ENCODE results near the gene ESR2.
"Not testable (repeated sequence)": the region's sequence is repeated elsewhere in the genome, so short reads cannot be mapped to it uniquely, and the experiment has no call there.

The ESR2 gene

GRCh38 chr14:64200170-64200569 lies 94.0 kb downstream of the ESR2 start:
- in situ Hi-C loops (cut with HindIII; ENCODE audit: low sequenced_read_pairs), result no loop called here

DNA sequence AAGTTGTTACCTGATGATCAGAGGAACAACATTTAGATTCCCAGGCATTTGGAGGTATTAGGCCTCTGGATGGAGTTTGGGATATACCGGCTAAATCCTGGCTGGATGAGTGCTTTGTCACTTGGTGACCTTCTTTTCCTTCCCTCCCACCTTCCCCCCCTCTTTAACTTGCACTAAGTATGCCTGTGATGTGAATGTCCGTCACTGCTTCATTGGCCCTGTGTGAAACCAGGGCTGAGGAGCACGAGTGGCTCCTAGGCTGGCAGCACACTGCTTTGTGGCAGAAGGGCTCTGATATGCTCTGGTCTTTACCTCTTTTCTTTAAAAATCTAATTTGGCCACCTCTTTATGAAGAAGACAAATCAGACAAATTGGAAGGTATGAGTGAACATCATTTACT lies 95.7 kb downstream of the ESR2 start:
- in situ Hi-C loops (cut with HindIII; ENCODE audit: low sequenced_read_pairs), result no loop called here

GRCh38 chr14:64197996-64198395 lies 96.2 kb downstream of the ESR2 start:
- in situ Hi-C loops (cut with HindIII; ENCODE audit: low sequenced_read_pairs), result no loop called here

DNA sequence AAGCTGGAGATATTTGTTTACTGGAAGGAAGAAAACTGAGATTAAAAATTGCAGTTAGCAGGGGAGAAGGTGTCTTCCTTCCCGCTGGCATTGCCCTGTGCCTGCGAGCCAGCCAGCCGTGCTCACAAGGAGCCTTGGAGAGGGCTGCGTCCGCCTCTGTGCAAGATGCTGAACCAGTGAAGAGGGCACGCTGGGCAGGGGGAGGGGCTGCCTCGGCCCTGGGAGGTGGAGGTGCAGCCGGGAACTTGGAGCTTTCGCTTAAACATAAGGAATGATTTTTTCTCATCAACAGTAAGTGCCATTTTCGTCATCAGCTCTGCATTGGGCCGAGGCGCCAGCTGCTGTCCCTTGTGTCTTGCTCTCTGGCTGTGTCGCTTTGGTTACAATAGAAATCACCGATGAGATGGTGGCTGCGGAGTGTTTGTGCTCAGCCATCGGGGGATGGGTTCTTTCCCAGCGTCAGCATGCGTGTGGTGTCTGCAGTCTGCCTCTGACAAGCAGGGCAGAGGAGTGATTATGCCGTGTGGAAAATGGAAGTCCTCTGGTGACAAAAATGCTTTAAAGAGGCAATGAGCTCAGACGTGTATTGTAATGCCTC lies 97.3 kb downstream of the ESR2 start:
- in situ Hi-C loops (cut with HindIII; ENCODE audit: low sequenced_read_pairs), result no loop called here

DNA sequence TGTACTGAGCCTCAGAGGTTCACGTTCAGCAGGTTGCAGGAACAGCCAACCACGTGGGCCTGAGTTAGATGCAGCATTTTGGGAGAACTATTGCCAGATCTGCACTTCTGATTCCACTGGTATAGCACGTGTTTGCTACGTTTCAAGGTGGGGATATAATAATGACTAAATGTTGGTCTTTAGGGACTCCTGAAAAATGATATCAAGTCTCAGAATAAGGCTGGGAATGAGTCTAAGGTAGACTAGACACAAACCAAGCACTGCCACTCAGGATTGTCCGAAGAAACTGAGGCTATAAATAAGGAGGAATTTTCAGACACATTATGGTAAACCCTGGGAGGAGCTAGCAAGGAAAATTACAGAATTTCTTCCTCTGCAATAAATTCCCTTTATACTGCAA lies 98.1 kb downstream of the ESR2 start:
- in situ Hi-C loops (cut with HindIII; ENCODE audit: low sequenced_read_pairs), result no loop called here

DNA sequence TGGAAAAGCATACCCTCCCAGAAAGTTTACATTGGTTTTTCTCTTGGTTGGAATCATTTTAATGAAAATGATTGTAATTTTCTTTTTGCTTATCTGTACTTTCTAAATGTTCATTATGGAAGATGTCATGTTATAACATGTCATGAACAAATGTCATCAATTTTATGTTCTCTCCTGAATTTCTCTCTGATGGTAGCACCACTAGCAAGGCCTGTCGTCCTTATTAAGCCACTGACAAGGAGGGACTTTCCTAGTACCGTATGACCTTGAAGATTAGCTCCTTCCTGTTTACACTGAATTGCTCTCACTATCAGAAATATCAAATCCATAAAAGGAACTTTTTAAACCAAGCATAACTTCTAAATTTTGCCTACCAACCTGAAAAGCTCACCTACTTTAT lies 99.0 kb downstream of the ESR2 start:
- in situ Hi-C loops (cut with HindIII; ENCODE audit: low sequenced_read_pairs), result no loop called here

DNA sequence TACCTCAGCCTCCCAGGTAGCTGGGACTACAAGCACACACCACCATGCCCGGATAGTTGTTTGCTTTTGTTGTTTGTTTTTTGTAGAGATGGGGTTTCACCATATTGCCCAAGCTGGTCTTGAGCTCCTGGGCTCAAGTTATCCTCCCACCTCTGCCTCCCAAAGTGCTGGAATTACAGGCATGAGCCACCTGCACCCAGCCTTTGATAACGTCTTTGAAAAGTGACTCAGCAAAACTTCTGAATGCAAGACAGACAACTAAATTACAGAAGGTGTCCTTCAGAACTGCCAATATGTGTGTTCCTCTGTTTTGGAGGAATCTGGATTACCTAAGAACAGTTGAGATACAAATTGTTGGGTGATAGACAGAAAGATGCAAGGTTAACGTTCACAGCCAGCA lies 99.8 kb downstream of the ESR2 start:
- in situ Hi-C loops (cut with HindIII; ENCODE audit: low sequenced_read_pairs), result no loop called here

DNA sequence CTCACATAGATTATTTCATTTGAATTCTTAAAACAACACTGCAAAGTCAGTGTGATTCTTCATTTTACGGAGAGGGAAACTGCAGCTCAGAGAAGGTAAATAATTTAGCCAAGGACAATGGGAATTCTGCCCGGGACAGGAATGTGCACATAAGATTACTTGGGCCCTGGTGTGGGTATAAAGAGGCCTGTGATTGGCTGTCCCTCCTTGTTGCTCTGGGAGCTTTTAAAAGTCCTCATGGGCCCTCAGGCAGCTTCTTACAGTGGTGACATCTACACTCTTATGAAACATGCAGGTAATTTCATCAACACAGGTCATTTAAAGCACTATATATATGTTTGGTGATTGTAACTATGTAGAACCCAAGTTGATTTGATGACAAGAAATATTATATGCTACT lies 100.3 kb downstream of the ESR2 start:
- in situ Hi-C loops (cut with HindIII; ENCODE audit: low sequenced_read_pairs), result no loop called here

GRCh38 chr14:64191756-64192155 lies 102.4 kb downstream of the ESR2 start:
- in situ Hi-C loops (cut with HindIII; ENCODE audit: low sequenced_read_pairs), result no loop called here

- in situ Hi-C loops (cut with HindIII; ENCODE audit: low sequenced_read_pairs), result no loop called here
Observed at GRCh38 chr14:64190974-64191502, 103.1 kb downstream of the ESR2 start.

- in situ Hi-C loops (cut with HindIII; ENCODE audit: low sequenced_read_pairs), result no loop called here
Observed at GRCh38 chr14:64187331-64187730, 106.8 kb downstream of the ESR2 start.

DNA sequence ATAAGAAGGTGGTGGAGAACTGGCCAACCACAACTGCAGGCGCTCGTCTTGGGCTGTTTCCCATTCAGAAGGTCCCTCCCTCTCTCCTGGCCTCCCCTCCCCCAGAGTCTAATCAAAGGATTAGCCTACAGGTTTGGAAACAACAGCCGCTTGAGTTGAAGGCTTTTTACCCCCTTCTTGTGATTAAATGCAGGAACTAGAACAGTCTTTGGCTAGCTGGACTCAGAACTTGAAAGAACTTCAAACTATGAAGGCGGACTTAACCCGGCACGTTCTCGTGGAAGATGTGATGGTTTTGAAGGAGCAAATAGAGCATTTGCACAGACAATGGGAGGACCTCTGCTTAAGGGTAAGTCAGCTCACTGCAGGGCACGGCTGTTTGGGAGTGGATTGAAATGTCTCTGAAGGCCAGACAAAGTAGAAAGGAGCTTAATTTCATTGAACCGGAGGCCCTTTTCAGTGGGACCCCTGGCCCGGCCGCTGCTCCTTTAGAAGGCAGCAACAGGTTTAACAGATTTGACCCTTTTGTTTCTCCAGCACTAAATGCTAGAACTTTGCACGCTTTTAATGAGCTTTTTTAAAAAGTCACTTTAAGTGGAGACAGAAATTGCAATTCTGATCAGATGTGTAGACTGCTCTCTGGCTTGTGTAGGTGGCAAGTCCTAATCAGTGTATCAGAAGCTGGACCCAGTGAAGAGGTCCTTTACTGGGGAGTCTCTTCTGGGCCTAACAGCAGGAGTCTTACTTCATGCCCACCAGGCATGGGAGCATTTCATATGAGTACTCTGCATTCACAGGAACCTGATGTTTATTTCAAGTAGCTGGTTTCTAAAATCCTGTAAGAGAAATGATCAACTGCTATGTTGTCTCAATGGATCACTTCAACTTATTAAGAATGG lies 107.7 kb downstream of the ESR2 start:
- in situ Hi-C loops (cut with HindIII; ENCODE audit: low sequenced_read_pairs), result no loop called here

DNA sequence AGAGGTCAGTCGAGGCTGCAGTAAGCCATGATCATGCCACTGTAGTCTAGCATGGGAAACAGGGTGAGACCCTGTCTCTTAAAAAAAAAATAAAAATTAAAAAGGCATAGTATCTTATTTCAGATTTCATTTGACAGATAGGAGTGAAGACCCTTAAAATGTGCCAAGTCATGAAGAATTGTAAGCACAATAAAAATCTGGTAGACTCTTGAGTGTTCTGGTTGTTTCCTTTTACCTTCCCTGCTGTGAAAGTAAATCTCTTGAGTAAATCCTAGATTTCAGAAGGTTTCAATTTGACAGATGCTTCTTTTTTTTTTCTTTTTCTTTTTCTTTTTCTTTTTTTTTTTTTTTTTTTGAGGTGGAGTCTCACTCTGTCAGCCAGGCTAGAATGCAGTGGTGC lies 109.0 kb downstream of the ESR2 start:
- in situ Hi-C loops (cut with HindIII; ENCODE audit: low sequenced_read_pairs), result no loop called here

DNA sequence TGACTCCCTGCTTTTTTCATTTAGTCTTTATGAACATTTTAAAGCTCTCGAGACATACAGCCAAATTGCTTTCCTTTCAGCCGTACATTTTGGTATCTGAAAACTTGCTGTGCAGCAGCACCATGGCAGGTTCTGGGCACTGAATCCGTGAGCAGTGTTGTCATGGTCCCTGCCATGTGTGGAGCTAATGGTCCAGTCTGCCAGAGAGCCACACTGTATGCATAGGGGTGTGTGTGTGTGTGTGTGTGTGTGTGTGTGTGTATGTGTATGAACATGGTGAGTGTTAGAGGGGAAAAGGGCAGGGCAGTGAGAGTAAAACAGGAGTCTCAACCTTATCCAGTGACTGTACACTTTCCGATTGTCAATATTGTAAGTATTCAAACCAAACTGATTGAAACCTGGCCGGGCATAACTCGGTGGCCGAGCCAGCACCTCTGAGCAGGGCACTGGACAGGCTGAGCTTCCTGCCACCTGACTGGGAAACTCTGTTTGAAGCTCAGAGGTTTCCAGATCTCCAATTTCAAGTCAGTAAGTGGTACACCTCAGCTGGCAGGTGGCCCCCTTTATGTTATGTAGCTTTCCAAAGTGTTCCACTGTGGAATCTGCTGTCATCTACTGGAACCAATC lies 110.0 kb downstream of the ESR2 start:
- in situ Hi-C loops (cut with HindIII; ENCODE audit: low sequenced_read_pairs), result no loop called here

DNA sequence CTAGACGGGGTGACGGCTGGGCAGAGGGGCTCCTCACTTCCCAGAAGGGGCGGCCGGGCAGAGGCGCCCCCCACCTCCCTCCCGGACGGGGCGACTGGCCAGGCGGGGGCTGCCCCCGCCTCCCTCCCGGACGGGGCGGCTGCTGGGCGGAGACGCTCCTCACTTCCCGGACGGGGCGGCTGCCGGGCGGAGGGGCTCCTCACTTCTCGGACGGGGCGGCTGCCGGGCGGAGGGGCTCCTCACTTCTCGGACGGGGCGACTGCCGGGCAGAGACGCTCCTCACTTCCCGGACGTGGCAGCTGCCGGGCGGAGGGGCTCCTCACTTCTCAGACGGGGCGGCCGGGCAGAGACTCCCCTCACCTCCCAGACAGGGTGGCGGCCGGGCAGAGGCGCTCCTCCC lies 111.3 kb downstream of the ESR2 start:
- in situ Hi-C loops (cut with HindIII; ENCODE audit: low sequenced_read_pairs), result not testable (repeated sequence)

DNA sequence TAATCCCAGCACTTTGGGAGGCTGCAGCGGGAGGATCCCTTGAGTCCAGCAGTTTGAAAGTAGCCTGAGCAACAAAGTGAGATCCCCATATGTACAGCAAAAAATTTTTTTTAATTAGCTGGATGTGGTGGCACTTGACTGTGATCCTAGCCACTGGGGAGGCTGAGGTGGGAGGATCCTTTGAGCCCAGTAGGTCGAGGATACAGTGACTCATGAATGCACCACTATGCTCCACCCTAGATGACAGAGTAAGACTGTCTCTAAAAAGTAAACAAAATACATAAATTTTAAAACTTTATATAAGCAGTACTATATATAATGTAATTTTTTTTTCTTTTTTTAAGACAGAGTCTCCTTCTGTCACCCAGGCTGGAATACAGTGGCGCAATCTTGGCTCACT lies 115.4 kb downstream of the ESR2 start:
- in situ Hi-C loops (cut with HindIII; ENCODE audit: low sequenced_read_pairs), result no loop called here

DNA sequence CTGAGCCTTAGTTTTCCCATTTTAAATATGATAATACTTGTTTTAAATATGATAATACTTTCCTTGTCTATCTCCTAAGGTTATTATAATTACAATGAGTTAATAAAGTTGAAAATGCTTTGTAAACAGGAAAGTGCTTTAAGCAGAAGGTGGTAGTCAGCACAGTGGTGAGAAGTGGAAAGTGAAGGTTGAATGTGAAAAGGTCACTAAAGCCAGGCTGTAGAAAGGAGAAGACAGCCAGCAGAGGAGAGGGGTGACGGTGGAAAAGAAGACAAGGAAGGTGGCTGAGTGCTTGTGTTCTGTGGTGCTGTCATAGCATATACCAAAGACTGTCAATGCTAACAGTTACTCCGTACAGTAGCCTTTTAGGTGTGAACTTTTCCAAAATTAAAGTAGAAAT lies 117.8 kb downstream of the ESR2 start:
- in situ Hi-C loops (cut with HindIII; ENCODE audit: low sequenced_read_pairs), result no loop called here

GRCh38 chr14:64174922-64175782 lies 119.0 kb downstream of the ESR2 start:
- in situ Hi-C loops (cut with HindIII; ENCODE audit: low sequenced_read_pairs), result no loop called here

GRCh38 chr14:64170181-64170580 lies 124.0 kb downstream of the ESR2 start:
- in situ Hi-C loops (cut with HindIII; ENCODE audit: low sequenced_read_pairs), result no loop called here

GRCh38 chr14:64159588-64159987 lies 134.6 kb downstream of the ESR2 start:
- in situ Hi-C loops (cut with HindIII; ENCODE audit: low sequenced_read_pairs), result no loop called here

DNA sequence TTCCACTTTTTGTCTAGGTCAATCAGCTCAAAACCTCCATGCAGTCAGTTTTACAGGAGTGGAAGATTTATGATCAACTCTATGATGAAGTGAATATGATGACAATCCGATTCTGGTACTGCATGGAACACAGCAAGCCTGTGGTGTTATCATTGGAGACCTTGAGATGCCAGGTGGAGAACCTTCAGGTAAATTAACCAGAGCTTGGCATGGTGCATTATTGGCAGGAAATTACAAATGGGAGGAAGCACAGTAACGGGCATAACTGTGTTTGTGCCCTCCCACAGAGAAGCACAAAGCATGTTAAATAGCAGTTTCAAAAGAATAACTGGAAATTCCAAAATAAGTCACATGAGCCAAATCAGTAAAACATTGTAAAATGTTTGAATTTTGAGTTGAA lies 135.6 kb downstream of the ESR2 start:
- in situ Hi-C loops (cut with HindIII; ENCODE audit: low sequenced_read_pairs), result no loop called here

Measured in DLD1 (cell line).